ENCODE measurements around the gene GBX1. TPM values are rescaled to one million over a fixed set of nuclear protein-coding genes. Genes with fewer than 3 reads are reported as not detected.
A peak's percentile ranks its signal among the peaks of the same experiment; 100 is the strongest.

Gene GBX1
- total and polyA plus RNA-seq, 12 donors = not detected

- Histone ChIP-seq H3K4me1 (replicated peaks in 1 of 2) (peaks cover 0 to 7% of the 10 kb centered on the region in 2 donors), H3K9me3 (replicated peaks in 1 of 3) (no peaks in the 10 kb centered on the region), H3K27ac (no peak overlapping the region), H3K27me3 (no peaks in the 10 kb centered on the region), H3K36me3 (replicated peaks in 1 of 2) (no peaks in the 10 kb centered on the region), H3K4me3 (no peak overlapping the region)
- peak; percentile 70 to 89 (median 80) for DNase-seq
- TF ChIP-seq, protein P1, sequence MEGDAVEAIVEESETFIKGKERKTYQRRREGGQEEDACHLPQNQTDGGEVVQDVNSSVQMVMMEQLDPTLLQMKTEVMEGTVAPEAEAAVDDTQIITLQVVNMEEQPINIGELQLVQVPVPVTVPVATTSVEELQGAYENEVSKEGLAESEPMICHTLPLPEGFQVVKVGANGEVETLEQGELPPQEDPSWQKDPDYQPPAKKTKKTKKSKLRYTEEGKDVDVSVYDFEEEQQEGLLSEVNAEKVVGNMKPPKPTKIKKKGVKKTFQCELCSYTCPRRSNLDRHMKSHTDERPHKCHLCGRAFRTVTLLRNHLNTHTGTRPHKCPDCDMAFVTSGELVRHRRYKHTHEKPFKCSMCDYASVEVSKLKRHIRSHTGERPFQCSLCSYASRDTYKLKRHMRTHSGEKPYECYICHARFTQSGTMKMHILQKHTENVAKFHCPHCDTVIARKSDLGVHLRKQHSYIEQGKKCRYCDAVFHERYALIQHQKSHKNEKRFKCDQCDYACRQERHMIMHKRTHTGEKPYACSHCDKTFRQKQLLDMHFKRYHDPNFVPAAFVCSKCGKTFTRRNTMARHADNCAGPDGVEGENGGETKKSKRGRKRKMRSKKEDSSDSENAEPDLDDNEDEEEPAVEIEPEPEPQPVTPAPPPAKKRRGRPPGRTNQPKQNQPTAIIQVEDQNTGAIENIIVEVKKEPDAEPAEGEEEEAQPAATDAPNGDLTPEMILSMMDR (IDR thresholded peaks at IDR 0.05) = peak; percentile 79 to 92 (median 85)
- TF ChIP-seq POLR2A (IDR thresholded peaks at IDR 0.05) = no peak
- 0 to 42% (median 26%) methylated on average over 4 to 20 of the region's 20 CpGs for WGBS, 4 donors
- intact Hi-C loops (cut with DNase I) = loop anchor here (5.0 kb wide), 3 partner anchors 89 to 214 kb away; partner anchors contain the start of gene ATG9B (in 1 of the 2)
Observed at GRCh38 chr7:151110941-151111645, 56.4 kb downstream of the GBX1 start.

DNA sequence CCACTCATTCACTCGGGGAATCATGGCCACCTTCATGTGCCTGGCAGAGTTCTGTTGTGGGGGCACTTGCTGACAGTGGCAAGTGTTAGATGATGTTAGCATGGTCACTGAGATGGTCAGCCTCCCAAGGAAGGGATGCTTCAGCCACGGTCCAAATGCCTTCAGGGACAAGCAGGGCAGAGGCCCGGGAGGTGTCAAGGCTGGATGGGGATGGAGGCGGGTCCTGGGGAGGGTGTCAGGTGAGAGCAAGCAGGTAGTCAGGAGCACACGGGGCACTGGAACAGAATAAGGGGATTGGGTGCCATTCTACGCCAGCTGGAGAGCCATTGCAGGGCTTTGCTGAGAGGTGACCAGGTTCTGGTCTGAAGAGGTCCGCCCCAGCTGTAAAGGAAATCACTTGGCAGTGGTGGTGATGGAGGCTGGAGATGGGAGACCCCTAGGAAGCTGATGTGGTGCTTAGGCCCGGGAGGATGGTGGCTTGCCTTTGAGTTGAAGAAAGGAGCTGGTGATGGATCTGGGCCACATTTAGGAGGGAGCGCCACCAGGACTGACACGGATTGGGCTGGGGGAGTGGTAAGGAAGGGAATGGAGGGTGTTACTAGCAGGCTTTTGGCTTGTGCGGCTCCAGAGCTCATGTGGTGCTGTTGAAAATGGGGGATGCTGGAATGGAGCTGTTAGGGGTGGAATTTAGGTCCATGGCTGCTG, 57.1 kb downstream of the GBX1 start:
- no peak for DNase-seq
- no peak overlapping the region for H3K27ac ChIP-seq
- intact Hi-C loops (cut with DNase I) = loop anchor here (5.0 kb wide), 3 partner anchors 88 to 213 kb away; partner anchors contain the start of gene ATG9B (in 1 of the 2)
- H3K4me1 ChIP-seq (replicated peaks in 1 of 2) = peaks cover 0 to 7% of the 10 kb centered on the region in 2 donors
- H3K27me3 ChIP-seq = no peaks in the 10 kb centered on the region
- 67 to 77% (median 75%) methylated on average over 11 of the region's 11 CpGs for WGBS, 4 donors
- TF ChIP-seq, protein P1 (IDR thresholded peaks at IDR 0.05) = no peak
- TF ChIP-seq POLR2A (IDR thresholded peaks at IDR 0.05) = no peak
- no peaks in the 10 kb centered on the region for H3K9me3 ChIP-seq (replicated peaks in 1 of 3)
- no peak overlapping the region for H3K4me3 ChIP-seq
- no peaks in the 10 kb centered on the region for H3K36me3 ChIP-seq (replicated peaks in 1 of 2)

GRCh38 chr7:151109094-151110048, 58.1 kb downstream of the GBX1 start:
- no peak overlapping the region for H3K27ac ChIP-seq

More at GRCh38 chr7:151109094-151110048, 58.1 kb downstream of the GBX1 start:
- 75 to 82% (median 77%) methylated on average over 13 to 15 of the region's 15 CpGs for WGBS, 4 donors
- DNase-seq = peak in 1 of 7 donors; percentile 30
- Histone ChIP-seq H3K4me3 (no peak overlapping the region), H3K4me1 (replicated peaks in 1 of 2) (peaks cover 0 to 6% of the 10 kb centered on the region in 2 donors), H3K27me3 (no peaks in the 10 kb centered on the region), H3K36me3 (replicated peaks in 1 of 2) (no peaks in the 10 kb centered on the region), H3K9me3 (replicated peaks in 1 of 3) (no peaks in the 10 kb centered on the region)
- TF ChIP-seq, protein P1 (IDR thresholded peaks at IDR 0.05) = no peak
- TF ChIP-seq POLR2A (IDR thresholded peaks at IDR 0.05) = no peak
- intact Hi-C loops (cut with DNase I) = loop anchor here (5.0 kb wide), 3 partner anchors 87 to 212 kb away; partner anchors contain the start of gene ATG9B (in 1 of the 2)

All from adrenal gland (tissue), 12 donors.